Fibroblast of skin of right quadriceps (primary cell): ENCODE measurements around the gene IL37.
"Not testable (repeated sequence)": the region's sequence is repeated elsewhere in the genome, so short reads cannot be mapped to it uniquely, and the experiment has no call there.

Experiments used
- DNase-seq: peaks from one replicate; pipeline ENCODE4 v3.0.0-alpha.2; 2013

Gene IL37

DNA sequence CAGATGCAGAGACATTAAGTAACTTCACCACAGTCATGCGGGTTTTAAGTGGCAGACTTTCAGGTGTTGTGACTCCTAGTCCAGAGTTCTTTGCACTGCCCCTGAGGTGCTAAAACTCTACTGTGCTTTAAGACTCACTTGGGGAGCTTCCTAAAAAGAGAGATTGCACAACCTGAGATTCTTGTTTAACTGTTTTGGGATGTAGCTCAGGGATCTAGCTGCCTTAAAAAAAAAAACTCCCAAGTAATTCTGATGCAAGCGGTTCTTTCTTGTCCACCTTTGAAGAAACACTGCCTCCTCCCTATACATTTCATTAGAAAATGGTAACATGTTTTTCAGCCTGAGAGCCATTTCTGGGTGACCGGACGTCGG lies 13.0 kb downstream of the IL37 start:
- DNase-seq: no peak

DNA sequence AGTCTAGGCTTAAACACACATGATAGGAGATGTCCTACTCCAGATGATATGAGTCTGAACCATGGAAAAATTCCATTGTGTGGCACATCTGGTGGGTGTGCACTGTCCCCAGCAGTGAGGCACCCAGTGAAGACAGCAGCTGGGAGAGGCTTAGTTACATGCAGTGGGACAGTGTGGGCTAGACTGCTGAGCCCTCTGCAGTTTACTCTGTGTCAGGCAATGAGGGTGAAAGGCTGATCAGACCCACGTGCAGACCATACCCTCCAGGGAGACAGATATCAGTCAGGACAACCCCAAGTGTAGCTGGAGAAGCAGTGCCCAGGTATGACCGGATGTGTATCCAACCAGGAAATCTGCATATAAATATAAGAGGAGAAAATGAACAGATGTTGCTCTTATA lies 13.4 kb downstream of the IL37 start:
- DNase-seq: no peak

GRCh38 chr2:112924821-112925220 lies 13.9 kb downstream of the IL37 start:
- no peak for DNase-seq

- DNase-seq: no peak
Measured at GRCh38 chr2:112926707-112927106, 15.7 kb downstream of the IL37 start.

DNA sequence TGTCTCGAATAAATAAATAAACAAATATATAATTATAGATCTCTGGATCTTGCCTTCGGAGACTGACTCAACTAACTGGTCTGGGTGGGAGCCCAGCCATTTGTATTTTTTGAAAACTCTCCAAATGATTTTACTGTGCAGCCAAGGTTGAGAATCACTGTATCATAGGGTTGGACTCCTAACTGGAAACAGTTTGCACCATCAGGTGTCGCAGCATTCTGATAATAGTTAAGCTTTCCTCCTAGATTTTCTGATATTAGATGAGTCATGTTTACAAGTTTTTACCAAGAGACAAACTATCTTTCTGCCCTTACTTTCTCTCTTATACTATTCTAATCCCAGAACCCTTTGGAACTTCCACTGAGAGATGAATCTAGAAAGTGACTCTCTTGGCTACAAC lies 16.8 kb downstream of the IL37 start:
- no peak for DNase-seq

GRCh38 chr2:112933261-112933660 lies 22.3 kb downstream of the IL37 start:
- no peak for DNase-seq

- DNase-seq: not testable (repeated sequence)
Measured at GRCh38 chr2:112934117-112934516, 23.2 kb downstream of the IL37 start.

GRCh38 chr2:112936927-112937232 lies 25.9 kb downstream of the IL37 start:
- DNase-seq: no peak

DNA sequence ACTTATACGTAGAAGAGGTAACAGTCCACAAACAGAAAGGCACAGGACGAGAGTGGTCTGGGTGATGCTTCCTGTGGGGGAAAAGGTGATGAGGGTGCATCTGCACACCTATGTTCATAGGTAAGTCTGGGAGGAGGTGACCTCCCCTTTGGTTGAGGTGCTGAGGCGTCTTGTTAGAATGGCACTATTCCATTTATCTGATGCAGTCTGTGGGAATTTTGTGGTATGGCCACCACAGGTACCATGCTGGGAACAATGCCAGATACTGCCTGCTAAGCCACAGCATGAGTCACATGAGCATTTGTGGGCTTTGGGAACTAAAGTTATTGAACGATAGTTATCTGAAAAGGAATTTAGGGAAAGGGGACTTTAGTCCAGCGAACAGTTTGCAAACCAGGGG lies 27.9 kb downstream of the IL37 start:
- DNase-seq: peak; percentile 33

- DNase-seq: no peak
Measured at GRCh38 chr2:112939425-112939824, 28.5 kb downstream of the IL37 start.

DNA sequence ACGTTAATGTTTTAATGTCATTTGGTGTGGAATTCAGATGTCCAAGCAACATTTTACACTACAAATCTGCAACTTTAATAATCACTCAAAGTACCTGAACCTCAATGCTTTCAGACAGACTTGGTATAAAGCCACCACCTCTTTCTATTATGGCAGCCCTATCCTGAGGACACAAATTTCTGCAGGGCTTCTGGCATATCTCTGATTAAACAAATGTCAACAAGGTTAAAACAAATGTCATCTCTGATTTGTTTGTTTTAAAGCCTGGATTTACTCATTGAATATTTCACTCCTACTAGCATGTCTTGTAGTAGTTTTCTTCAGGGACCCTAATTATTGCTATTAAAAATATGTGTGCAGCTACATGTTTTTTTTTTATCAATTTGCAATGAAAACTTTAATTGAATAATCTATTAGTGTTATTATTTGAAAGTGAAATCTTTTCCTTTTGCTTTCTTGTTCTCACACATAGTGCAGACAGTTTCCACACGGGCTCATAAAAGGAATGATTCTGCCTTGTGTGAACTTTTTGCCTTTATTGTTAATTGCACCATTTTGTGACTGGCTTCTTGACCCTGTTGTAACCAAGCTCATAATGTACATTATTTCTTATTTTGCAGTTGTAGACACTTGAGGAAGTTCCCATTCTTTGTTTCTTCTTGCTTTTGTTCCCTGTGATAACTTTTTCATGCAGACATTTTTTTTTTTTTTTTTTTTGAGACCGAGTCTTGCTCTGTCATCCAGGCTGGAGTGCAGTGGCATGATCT lies 30.1 kb downstream of the IL37 start:
- no peak for DNase-seq

DNA sequence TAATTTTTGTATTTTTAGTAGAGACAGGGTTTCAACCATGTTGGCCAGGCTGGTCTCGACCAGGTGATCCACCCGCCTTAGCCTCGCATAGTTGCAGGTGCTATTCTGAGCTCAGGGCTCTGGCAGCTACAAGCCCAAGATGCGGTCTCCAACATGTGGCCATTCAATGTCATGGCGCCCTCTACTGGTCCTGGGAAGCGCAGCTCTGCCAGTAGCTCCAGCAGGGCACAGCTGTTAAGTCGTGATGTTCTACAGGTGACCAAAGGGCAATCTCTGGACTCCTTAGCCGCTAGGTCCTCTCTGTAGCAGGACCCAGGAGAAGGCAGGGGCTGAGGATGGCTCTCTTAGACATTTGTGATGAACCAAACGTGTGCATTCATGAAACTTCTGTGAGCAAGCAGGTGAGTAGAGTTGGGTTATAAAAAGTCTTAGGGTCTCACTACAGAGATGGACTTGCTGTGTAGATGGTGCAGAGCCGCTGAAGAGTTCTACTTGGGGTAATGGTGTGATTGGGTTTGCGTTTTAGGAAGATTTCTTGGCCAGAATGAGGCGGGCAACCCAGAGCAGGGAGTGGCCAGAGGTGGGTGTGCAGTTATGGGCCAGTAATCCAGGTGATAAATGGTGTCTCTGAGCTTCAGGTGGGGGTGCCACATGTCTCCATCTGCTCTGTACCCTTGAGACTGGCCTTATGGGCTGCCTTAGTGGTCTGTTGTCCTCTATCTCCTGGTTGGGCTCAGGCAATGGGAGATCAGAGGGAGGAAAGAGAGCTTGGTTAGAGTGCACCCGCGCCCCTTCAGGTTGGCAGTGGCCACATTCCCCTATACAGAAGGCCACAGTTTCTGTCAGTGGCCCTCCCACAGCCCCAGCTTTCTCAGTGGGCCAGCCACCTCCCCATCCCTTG lies 31.0 kb downstream of the IL37 start:
- peak; percentile 63 for DNase-seq

- DNase-seq: no peak
Measured at GRCh38 chr2:112942654-112943002, 31.7 kb downstream of the IL37 start.

GRCh38 chr2:112944971-112945370 lies 34.0 kb downstream of the IL37 start:
- DNase-seq: no peak

DNA sequence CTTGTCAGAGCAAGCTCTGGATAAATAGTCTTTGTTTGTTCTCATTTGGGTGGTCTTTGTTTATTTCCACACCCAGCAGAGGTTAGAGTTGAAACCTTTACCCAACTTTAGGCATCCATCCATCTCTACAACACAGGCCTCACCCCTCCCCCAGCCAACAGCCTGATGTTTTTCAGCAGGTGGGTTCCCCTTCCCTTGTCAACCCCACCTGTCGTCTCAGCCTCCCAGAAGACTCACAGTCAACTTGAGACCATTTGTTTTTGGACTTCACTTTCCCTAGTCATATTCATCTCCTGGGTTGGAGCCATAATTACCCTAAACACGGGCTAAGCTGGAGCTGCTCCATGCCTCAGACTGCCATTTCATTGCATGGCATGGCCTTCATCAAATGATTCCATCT lies 35.1 kb downstream of the IL37 start:
- DNase-seq: no peak

GRCh38 chr2:112947374-112947773 lies 36.4 kb downstream of the IL37 start:
- DNase-seq: no peak

DNA sequence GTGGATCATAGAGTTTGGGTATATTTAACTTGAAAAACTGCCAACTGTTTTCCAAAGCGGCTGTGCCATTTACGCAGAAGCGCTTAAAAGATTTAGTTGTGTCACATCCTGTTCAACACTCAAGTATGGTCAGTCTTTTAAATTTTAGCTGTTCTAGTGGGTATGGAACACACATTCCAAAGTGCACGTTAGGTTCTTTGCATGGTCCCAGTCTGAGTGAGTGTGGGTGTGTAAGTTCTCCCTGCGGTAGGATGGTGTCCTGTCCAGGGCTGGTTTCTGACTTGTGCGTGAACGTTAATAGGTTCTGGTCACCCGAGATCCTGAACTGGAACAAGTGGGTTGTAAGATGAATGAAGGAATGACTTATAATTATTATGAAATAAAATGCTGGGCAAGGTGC lies 38.5 kb downstream of the IL37 start:
- DNase-seq: no peak

GRCh38 chr2:112954364-112954763 lies 43.4 kb downstream of the IL37 start:
- no peak for DNase-seq

DNA sequence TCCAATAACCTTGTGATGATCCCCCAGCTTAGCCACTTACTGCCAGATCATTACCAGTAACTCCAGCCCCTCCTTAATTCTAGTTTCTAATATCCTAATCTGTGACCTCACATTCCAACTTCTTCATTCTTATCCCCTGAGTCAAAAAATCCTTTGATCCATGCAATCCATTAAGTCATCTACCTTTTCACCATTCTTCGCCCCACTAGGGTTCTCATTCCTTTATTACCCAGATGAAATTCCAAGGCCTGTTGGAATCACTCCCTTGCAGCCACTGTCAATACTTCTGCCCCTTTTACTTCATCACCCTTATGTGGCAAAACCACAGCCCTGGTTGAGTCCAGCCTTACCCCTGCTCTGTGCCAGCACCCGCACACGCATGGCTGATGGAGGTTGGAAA lies 46.5 kb downstream of the IL37 start:
- DNase-seq: no peak

GRCh38 chr2:112958428-112959108 lies 47.6 kb downstream of the IL37 start:
- DNase-seq: peak; percentile 55

DNA sequence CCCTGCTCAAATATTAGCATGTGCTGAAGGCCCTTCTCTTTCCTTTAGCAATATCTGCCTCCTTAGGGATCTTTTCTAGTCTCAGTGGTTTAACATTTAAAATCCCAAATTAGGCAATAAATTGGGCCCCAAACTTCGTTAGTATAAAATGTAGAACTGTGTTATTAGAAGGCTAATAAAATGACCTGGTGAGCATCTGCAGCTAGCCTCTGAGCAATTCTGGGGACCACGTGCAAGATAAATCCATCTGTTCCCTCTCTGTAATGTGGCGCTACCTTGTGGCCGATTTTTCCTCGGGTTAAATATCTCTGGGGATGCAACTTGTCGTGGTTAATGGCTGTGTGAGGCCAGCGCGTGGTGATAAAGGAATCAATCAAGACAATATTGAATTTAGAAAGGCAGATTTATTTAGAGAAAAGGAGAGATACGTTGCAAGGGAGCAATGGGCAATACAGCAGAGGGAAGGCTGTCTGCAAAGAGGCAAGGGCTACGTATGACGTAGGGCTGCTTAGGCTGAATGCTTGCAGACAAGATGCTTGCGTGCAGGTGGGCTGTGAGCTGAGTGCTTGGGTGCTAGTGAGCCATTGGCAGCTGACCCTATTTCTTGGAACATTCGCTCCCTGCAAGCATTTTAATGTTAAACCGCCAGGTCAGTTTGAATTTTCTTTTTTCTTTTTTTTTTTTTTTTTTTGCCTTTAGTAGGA lies 48.3 kb downstream of the IL37 start:
- DNase-seq: no peak

GRCh38 chr2:112960230-112960825 lies 49.4 kb downstream of the IL37 start:
- DNase-seq: no peak
